DMS53 treated with DMSO at 0.1 percent for 48 hours (cell line): ENCODE measurements around the gene CTNNBIP1.
A peak's percentile ranks its signal among the peaks of the same experiment; 100 is the strongest.

Experiments
- DNase-seq: peaks from one replicate; lab custom pipeline; 2025; ENCODE audit not compliant: unreplicated experiment; lab: John Stamatoyannopoulos, UW

The CTNNBIP1 gene

GRCh38 chr1:9881838-9882249 is 28.2 kb downstream of the CTNNBIP1 start:
- no peak for DNase-seq

GRCh38 chr1:9878404-9878803 is 31.7 kb downstream of the CTNNBIP1 start:
- DNase-seq = no peak

GRCh38 chr1:9877962-9878361 is 32.1 kb downstream of the CTNNBIP1 start:
- DNase-seq = no peak

- DNase-seq = no peak
These were observed 34.5 kb downstream of the CTNNBIP1 start for GRCh38 chr1:9875636-9876000.

GRCh38 chr1:9874959-9875635 is 35.0 kb downstream of the CTNNBIP1 start:
- DNase-seq = peak; percentile 55

- DNase-seq = no peak
These were observed 35.7 kb downstream of the CTNNBIP1 start for GRCh38 chr1:9874412-9874811.

- DNase-seq = no peak
These were observed 36.1 kb downstream of the CTNNBIP1 start for GRCh38 chr1:9873992-9874391.

- no peak for DNase-seq
These were observed 36.7 kb downstream of the CTNNBIP1 start for GRCh38 chr1:9873385-9873784.

- DNase-seq = no peak
These were observed 37.5 kb downstream of the CTNNBIP1 start for GRCh38 chr1:9872430-9873165.

- no peak for DNase-seq
These were observed 38.2 kb downstream of the CTNNBIP1 start for GRCh38 chr1:9871707-9872425.

GRCh38 chr1:9871021-9871420 is 39.0 kb downstream of the CTNNBIP1 start:
- no peak for DNase-seq

GRCh38 chr1:9870572-9870971 is 39.5 kb downstream of the CTNNBIP1 start:
- DNase-seq = no peak

- no peak for DNase-seq
These were observed 40.2 kb downstream of the CTNNBIP1 start for GRCh38 chr1:9869831-9870251.

GRCh38 chr1:9868244-9868590 is 41.9 kb downstream of the CTNNBIP1 start:
- no peak for DNase-seq

GRCh38 chr1:9867408-9868243 is 42.4 kb downstream of the CTNNBIP1 start:
- DNase-seq = peak; percentile 33

GRCh38 chr1:9866836-9867235 is 43.2 kb downstream of the CTNNBIP1 start:
- no peak for DNase-seq

GRCh38 chr1:9865724-9866123 is 44.3 kb downstream of the CTNNBIP1 start:
- DNase-seq = no peak

- DNase-seq = no peak
These were observed 46.7 kb downstream of the CTNNBIP1 start for GRCh38 chr1:9863371-9863770.

- no peak for DNase-seq
These were observed 48.7 kb downstream of the CTNNBIP1 start for GRCh38 chr1:9861360-9861759.

- DNase-seq = no peak
These were observed 49.2 kb downstream of the CTNNBIP1 start for GRCh38 chr1:9860887-9861286.
